Measurements from ENCODE around the gene ANAPC7. TPM values are rescaled to one million over a fixed set of nuclear protein-coding genes. Genes with fewer than 3 reads are reported as not detected.
"Not testable (repeated sequence)": the region's sequence is repeated elsewhere in the genome, so short reads cannot be mapped to it uniquely, and the experiment has no call there.

Gene ANAPC7
- 16.2 TPM for total RNA-seq

GRCh38 chr12:110403146-110403975 is at the start of gene ANAPC7:
Gene ANAPC7, minus strand, starts transcription at chr12:110403708. Its CDS starts 81 bp downstream, at chr12:110403627.
- Histone ChIP-seq H3K4me1 (ENCODE audit: insufficient read depth, low read length) (peaks cover 30% of the 10 kb centered on the region), H3K4me3 (ENCODE audit: low read length) (peak within 1 kb of the TSS; percentile 95), H3K27me3 (ENCODE audit: insufficient read depth, low read length) (no peaks in the 10 kb centered on the region), H3K9me3 (ENCODE audit: low read depth, low read length) (no peaks in the 10 kb centered on the region)

- Histone ChIP-seq H3K9me3 (ENCODE audit: low read depth, low read length) (no peaks in the 10 kb centered on the region), H3K4me3 (ENCODE audit: low read length) (no peak overlapping the region), H3K27me3 (ENCODE audit: insufficient read depth, low read length) (no peaks in the 10 kb centered on the region), H3K4me1 (ENCODE audit: insufficient read depth, low read length) (peaks cover 56% of the 10 kb centered on the region)
These were observed 47.8 kb upstream of the ANAPC7 start for GRCh38 chr12:110451263-110451662.

GRCh38 chr12:110449799-110450497 is 46.4 kb upstream of the ANAPC7 start, which contains the start of gene ARPC3:
Gene ARPC3, minus strand, starts transcription at chr12:110450337. Its CDS starts 77 bp downstream, at chr12:110450260.
- Histone ChIP-seq H3K9me3 (ENCODE audit: low read depth, low read length) (no peaks in the 10 kb centered on the region), H3K4me3 (ENCODE audit: low read length) (peak within 1 kb of the TSS; percentile 96), H3K27me3 (ENCODE audit: insufficient read depth, low read length) (no peaks in the 10 kb centered on the region), H3K4me1 (ENCODE audit: insufficient read depth, low read length) (peaks cover 54% of the 10 kb centered on the region)

GRCh38 chr12:110444455-110444854 is 40.9 kb upstream of the ANAPC7 start:
- peaks cover 40% of the 10 kb centered on the region for H3K4me1 ChIP-seq (ENCODE audit: insufficient read depth, low read length)
- no peaks in the 10 kb centered on the region for H3K9me3 ChIP-seq (ENCODE audit: low read depth, low read length)
- no peaks in the 10 kb centered on the region for H3K27me3 ChIP-seq (ENCODE audit: insufficient read depth, low read length)
- H3K4me3 ChIP-seq (ENCODE audit: low read length), result no peak overlapping the region

- Histone ChIP-seq H3K27me3 (ENCODE audit: insufficient read depth, low read length) (no peaks in the 10 kb centered on the region), H3K4me3 (ENCODE audit: low read length) (no peak overlapping the region), H3K4me1 (ENCODE audit: insufficient read depth, low read length) (no peaks in the 10 kb centered on the region), H3K9me3 (ENCODE audit: low read depth, low read length) (no peaks in the 10 kb centered on the region)
These were observed 32.7 kb upstream of the ANAPC7 start for GRCh38 chr12:110436231-110436630.

GRCh38 chr12:110431957-110432587 is 28.6 kb upstream of the ANAPC7 start:
- peaks cover 4% of the 10 kb centered on the region for H3K4me1 ChIP-seq (ENCODE audit: insufficient read depth, low read length)
- no peaks in the 10 kb centered on the region for H3K27me3 ChIP-seq (ENCODE audit: insufficient read depth, low read length)
- no peaks in the 10 kb centered on the region for H3K9me3 ChIP-seq (ENCODE audit: low read depth, low read length)
- peak overlapping the region; percentile 42 for H3K4me3 ChIP-seq (ENCODE audit: low read length)

- not testable (repeated sequence) for H3K9me3 ChIP-seq (ENCODE audit: low read depth, low read length); H3K4me1 ChIP-seq (ENCODE audit: insufficient read depth, low read length); H3K4me3 ChIP-seq (ENCODE audit: low read length); H3K27me3 ChIP-seq (ENCODE audit: insufficient read depth, low read length)
These were observed 26.2 kb upstream of the ANAPC7 start for GRCh38 chr12:110429676-110430075.

- H3K9me3 ChIP-seq (ENCODE audit: low read depth, low read length), result no peaks in the 10 kb centered on the region
- H3K4me3 ChIP-seq (ENCODE audit: low read length), result no peak overlapping the region
- H3K27me3 ChIP-seq (ENCODE audit: insufficient read depth, low read length), result no peaks in the 10 kb centered on the region
- peaks cover 4% of the 10 kb centered on the region for H3K4me1 ChIP-seq (ENCODE audit: insufficient read depth, low read length)
These were observed 22.9 kb upstream of the ANAPC7 start for GRCh38 chr12:110426406-110426805.

GRCh38 chr12:110424237-110424636 is 20.7 kb upstream of the ANAPC7 start:
- Histone ChIP-seq H3K4me3 (ENCODE audit: low read length) (no peak overlapping the region), H3K9me3 (ENCODE audit: low read depth, low read length) (no peaks in the 10 kb centered on the region), H3K4me1 (ENCODE audit: insufficient read depth, low read length) (no peaks in the 10 kb centered on the region), H3K27me3 (ENCODE audit: insufficient read depth, low read length) (no peaks in the 10 kb centered on the region)

GRCh38 chr12:110421701-110422100 is 18.2 kb upstream of the ANAPC7 start:
- Histone ChIP-seq H3K9me3 (ENCODE audit: low read depth, low read length) (no peaks in the 10 kb centered on the region), H3K4me1 (ENCODE audit: insufficient read depth, low read length) (peaks cover 12% of the 10 kb centered on the region), H3K27me3 (ENCODE audit: insufficient read depth, low read length) (no peaks in the 10 kb centered on the region), H3K4me3 (ENCODE audit: low read length) (no peak overlapping the region)

- Histone ChIP-seq H3K4me3 (ENCODE audit: low read length) (no peak overlapping the region), H3K9me3 (ENCODE audit: low read depth, low read length) (no peaks in the 10 kb centered on the region), H3K4me1 (ENCODE audit: insufficient read depth, low read length) (peaks cover 13% of the 10 kb centered on the region), H3K27me3 (ENCODE audit: insufficient read depth, low read length) (no peaks in the 10 kb centered on the region)
These were observed 17.7 kb upstream of the ANAPC7 start for GRCh38 chr12:110421159-110421661.

- peaks cover 13% of the 10 kb centered on the region for H3K4me1 ChIP-seq (ENCODE audit: insufficient read depth, low read length)
- not testable (repeated sequence) for H3K27me3 ChIP-seq (ENCODE audit: insufficient read depth, low read length); H3K9me3 ChIP-seq (ENCODE audit: low read depth, low read length); H3K4me3 ChIP-seq (ENCODE audit: low read length)
These were observed 17.1 kb upstream of the ANAPC7 start for GRCh38 chr12:110420644-110421043.

GRCh38 chr12:110417113-110417512 is 13.6 kb upstream of the ANAPC7 start:
- H3K27me3 ChIP-seq (ENCODE audit: insufficient read depth, low read length), result not testable (repeated sequence)

GRCh38 chr12:110410086-110410485 is 6.6 kb upstream of the ANAPC7 start:
- H3K4me1 ChIP-seq (ENCODE audit: insufficient read depth, low read length); H3K9me3 ChIP-seq (ENCODE audit: low read depth, low read length); H3K27me3 ChIP-seq (ENCODE audit: insufficient read depth, low read length); H3K4me3 ChIP-seq (ENCODE audit: low read length): not testable (repeated sequence)

More at GRCh38 chr12:110417113-110417512, 13.6 kb upstream of the ANAPC7 start:
- not testable (repeated sequence) for H3K9me3 ChIP-seq (ENCODE audit: low read depth, low read length); H3K4me3 ChIP-seq (ENCODE audit: low read length)
- peaks cover 13% of the 10 kb centered on the region for H3K4me1 ChIP-seq (ENCODE audit: insufficient read depth, low read length)

- not testable (repeated sequence) for H3K4me3 ChIP-seq (ENCODE audit: low read length)
These were observed 1.7 kb upstream of the ANAPC7 start for GRCh38 chr12:110405126-110405662.

More at GRCh38 chr12:110405126-110405662, 1.7 kb upstream of the ANAPC7 start:
- not testable (repeated sequence) for H3K27me3 ChIP-seq (ENCODE audit: insufficient read depth, low read length); H3K9me3 ChIP-seq (ENCODE audit: low read depth, low read length)
- peaks cover 30% of the 10 kb centered on the region for H3K4me1 ChIP-seq (ENCODE audit: insufficient read depth, low read length)

Data from mononuclear cell (primary cell).